K562 (cell line): ENCODE data around the gene HELZ. TPM values are rescaled to one million over a fixed set of nuclear protein-coding genes. Genes with fewer than 3 reads are reported as not detected.

ENCODE experiments used
- ATAC-seq: fragments of 200-7000 bp; cut with Tn5 transposase; 3 replicates; pipeline ENCODE4 v1.9.1; 2020; ENCODE audit warnings: moderate library complexity
- BruUV-seq: library from RNA; stranded (reverse); fragments of 400-500 nt; replicated peaks from 2 replicates; lab custom pipeline; 2021; lab: Mats Ljungman, UMichigan
- CTCF ChIA-PET: fragments of 300-600 bp; formaldehyde crosslinking; extraction: SDS; loops from one replicate; lab custom pipeline; 2021; ENCODE audit warnings: low intra/inter-chr PET ratio; lab: Yijun Ruan, JAX
- POLR2A ChIA-PET: fragments of 300-600, 350-650 bp; sonication (Branson Sonifier 250); formaldehyde crosslinking; extraction: SDS; loops from one replicate; lab custom pipeline; 2021; ENCODE audit warnings: antibody characterized with exemption, inconsistent platforms; lab: Yijun Ruan, JAX
- DNase-seq, 4 experiments: peaks; one replicate each; pipeline versions ENCODE4 v3.0.0 to v3.0.0-alpha.2; 2011 to 2018; ENCODE audit warnings: low spot score in 3 of 4, mixed read lengths in 3 of 4; ENCODE audit errors: extremely low read depth in 1 of 4
- FAIRE-seq: peaks from 2 replicates; lab custom pipeline; 2011; peaks lifted over from hg19 to GRCh38; lab: Jason Lieb, UNC
- H2AFZ ChIP-seq: 2 replicates; pipeline ENCODE4 v1.6.0; 2011; ENCODE audit warnings: low read depth, low read length, control low read depth, inconsistent platforms
- H3K27ac ChIP-seq: fragments of 200-600 bp; 3 replicates; pipeline ENCODE4 v1.8.0; 2011; ENCODE audit warnings: low read depth, mild to moderate bottlenecking, control low read depth, inconsistent platforms, low read length, moderate library complexity, mixed read lengths; ENCODE audit errors: extremely low read depth
- H3K27me3 ChIP-seq, 2 experiments: fragments of 300-600 bp in 1 of 2; 2 replicates in 1 of 2; 3 replicates in 1 of 2; pipeline versions ENCODE4 v1.6.0 to v1.8.0; 2011; ENCODE audit warnings: inconsistent platforms in 2 of 2, low read length in 2 of 2, mild to moderate bottlenecking in 1 of 2, mixed read lengths in 1 of 2, moderate library complexity in 1 of 2; ENCODE audit not compliant: control insufficient read depth in 2 of 2, insufficient read depth in 2 of 2
- H3K36me3 ChIP-seq: fragments of 300-600 bp; 3 replicates; pipeline ENCODE4 v1.8.0; 2011; ENCODE audit warnings: mild to moderate bottlenecking, low read length, inconsistent platforms; ENCODE audit not compliant: control insufficient read depth, insufficient read depth
- H3K4me1 ChIP-seq, 2 experiments: fragments of 200-600 bp in 1 of 2; replicated peaks in 1 of 2; 2 replicates in 1 of 2; 3 replicates in 1 of 2; pipeline versions ENCODE4 v1.5.1 to v1.8.0; 2011; ENCODE audit warnings: inconsistent platforms in 2 of 2, low read length in 2 of 2, mild to moderate bottlenecking in 1 of 2, mixed read lengths in 1 of 2, moderate library complexity in 1 of 2; ENCODE audit not compliant: control insufficient read depth in 2 of 2, insufficient read depth in 2 of 2
- H3K4me2 ChIP-seq: 2 replicates; pipeline ENCODE4 v1.6.1; 2011; ENCODE audit warnings: low read length, control low read depth, inconsistent platforms, mixed read lengths; ENCODE audit not compliant: insufficient read depth
- H3K4me3 ChIP-seq: fragments of 200-600 bp; sonication (generic), shearing (Covaris generic); 2 replicates; pipeline ENCODE4 v1.5.1; 2016; ENCODE audit warnings: control low read depth, inconsistent platforms
- H3K79me2 ChIP-seq: fragments of 200-600 bp; 3 replicates; pipeline ENCODE4 v1.8.0; 2011; ENCODE audit warnings: low read length, inconsistent platforms; ENCODE audit not compliant: control insufficient read depth, insufficient read depth
- H3K9ac ChIP-seq, 2 experiments: 2 replicates each; pipeline versions ENCODE4 v1.6.0 to v1.6.1; 2011; ENCODE audit warnings: low read depth in 2 of 2, low read length in 2 of 2, control low read depth in 1 of 2, inconsistent platforms in 1 of 2, mild to moderate bottlenecking in 1 of 2, mixed read lengths in 1 of 2; ENCODE audit not compliant: insufficient read depth in 1 of 2
- H3K9me1 ChIP-seq: one replicate; pipeline ENCODE4 v1.6.0; 2011; ENCODE audit warnings: inconsistent platforms, mild to moderate bottlenecking, low read length, moderate library complexity; ENCODE audit not compliant: control insufficient read depth, insufficient read depth
- H3K9me3 ChIP-seq: replicated peaks from 2 replicates; pipeline ENCODE4 v1.5.1; 2011; ENCODE audit warnings: low read depth, low read length, inconsistent platforms; ENCODE audit not compliant: control insufficient read depth, insufficient read depth
- H4K20me1 ChIP-seq: replicated peaks from 2 replicates; pipeline ENCODE4 v1.6.1; 2011; ENCODE audit warnings: low read length, inconsistent platforms, mixed read lengths; ENCODE audit not compliant: control insufficient read depth, insufficient read depth
- ADNP ChIP-seq: fragments of 200-800 bp; sonication (Bioruptor generic); IDR thresholded peaks from 2 replicates; pipeline ENCODE4 v1.6.1; 2016; ENCODE audit warnings: missing genetic modification characterization, missing compliant biosample characterization
- ARID2 ChIP-seq: fragments of 450-650 bp; IDR thresholded peaks from 2 replicates; pipeline ENCODE4 v1.6.1; 2017; ENCODE audit warnings: antibody characterized with exemption, mild to moderate bottlenecking
- ATF4 ChIP-seq: fragments of 450-650 bp; formaldehyde crosslinking; IDR thresholded peaks from 2 replicates; pipeline ENCODE4 v1.4.0; 2022; ENCODE audit warnings: mild to moderate bottlenecking, moderate library complexity
- ELF4 ChIP-seq: fragments of 450-650 bp; formaldehyde crosslinking; IDR thresholded peaks from 2 replicates; pipeline ENCODE4 v1.4.0; 2022; ENCODE audit warnings: missing genetic modification characterization
- KDM5B ChIP-seq: fragments of 200-600 bp; sonication (generic); IDR thresholded peaks from 2 replicates; pipeline ENCODE4 v1.6.1; 2012; ENCODE audit warnings: low read depth, mild to moderate bottlenecking, moderate library complexity, low read length, control low read depth, inconsistent platforms; ENCODE audit not compliant: insufficient replicate concordance
- KLF1 ChIP-seq: fragments of 450-650 bp; IDR thresholded peaks from 2 replicates; pipeline ENCODE4 v1.6.1; 2016; ENCODE audit warnings: missing genetic modification characterization, missing compliant biosample characterization
- KLF10 ChIP-seq: fragments of 250-450 bp; sonication (Bioruptor Pico); IDR thresholded peaks from 2 replicates; pipeline ENCODE4 v1.6.1; 2021; ENCODE audit warnings: matching md5 sums
- MAZ ChIP-seq, 2 experiments: fragments of 450-650 bp in 1 of 2; sonication (generic) in 1 of 2; formaldehyde crosslinking; IDR thresholded peaks in 1 of 2; conservative IDR thresholded peaks in 1 of 2; 2 replicates each; pipeline versions ENCODE4 v1.4.0 to v1.5.0; 2020; ENCODE audit warnings: mild to moderate bottlenecking in 1 of 2, missing genetic modification reagents in 1 of 2
- MTA3 ChIP-seq: fragments of 450-650 bp; formaldehyde crosslinking; IDR thresholded peaks from 2 replicates; pipeline ENCODE4 v1.6.1; 2017; ENCODE audit warnings: mild to moderate bottlenecking, borderline replicate concordance
- NCOA2 ChIP-seq, 2 experiments: fragments of 450-650 bp; IDR thresholded peaks; 2 replicates each; pipeline ENCODE4 v1.6.1; 2018; ENCODE audit warnings: mild to moderate bottlenecking in 2 of 2, moderate library complexity in 1 of 2; ENCODE audit not compliant: partially characterized antibody in 2 of 2
- NR1H2 ChIP-seq: sonication (generic); formaldehyde crosslinking; IDR thresholded peaks from 2 replicates; pipeline ENCODE4 v1.4.0; 2020; ENCODE audit warnings: mild to moderate bottlenecking, missing genetic modification reagents
- SMAD2 ChIP-seq: fragments of 150-350 bp; IDR thresholded peaks from 2 replicates; pipeline ENCODE4 v1.6.1; 2014; ENCODE audit warnings: low read depth, mild to moderate bottlenecking, low read length
- TAF9B ChIP-seq: fragments of 450-650 bp; IDR thresholded peaks from 2 replicates; pipeline ENCODE4 v1.6.1; 2018; ENCODE audit warnings: mild to moderate bottlenecking; ENCODE audit not compliant: partially characterized antibody
- ZBTB34 ChIP-seq: fragments of 250-450 bp; sonication (Bioruptor Pico); IDR thresholded peaks from 2 replicates; pipeline ENCODE4 v1.8.0; 2021; ENCODE audit warnings: mild to moderate bottlenecking, moderate library complexity
- ZNF224 ChIP-seq: sonication (generic); formaldehyde crosslinking; IDR thresholded peaks from 2 replicates; pipeline ENCODE4 v1.8.0; 2022; ENCODE audit warnings: mild to moderate bottlenecking, missing genetic modification reagents
- ZNF316 ChIP-seq: fragments of 450-650 bp; IDR thresholded peaks from 2 replicates; pipeline ENCODE4 v1.6.1; 2016
- ZNF707 ChIP-seq: fragments of 250-450 bp; sonication (Bioruptor Pico); conservative IDR thresholded peaks from 2 replicates; pipeline ENCODE4 v1.8.0; 2022; ENCODE audit warnings: inconsistent platforms, mild to moderate bottlenecking, moderate library complexity
- WGBS: fragments of 100-300 bp; shearing (Covaris generic); methylation state at CpG from one replicate; pipeline ENCODE4 v1.1.6; 2016; ENCODE audit warnings: low coverage, mixed read lengths; ENCODE audit not compliant: insufficient coverage; ENCODE audit errors: missing lambda C conversion rate; 5-methylcytosine and 5-hydroxymethylcytosine counted together
- in situ Hi-C: fragments of 300-500 bp; cut with MboI; formaldehyde crosslinking; loops from 4 replicates; pipeline ENCODE4 v1.15.0; 2018; ENCODE audit warnings: inconsistent platforms, mixed read lengths
- intact Hi-C: fragments of 100-400 bp; cut with micrococcal nuclease; formaldehyde crosslinking; loops from 2 replicates; pipeline ENCODE4 v1.14.2; 2022
- polyA plus RNA-seq, 8 experiments: library from polyadenylated mRNA; depleted of rRNA in 4 of 8; stranded (reverse) in 5 of 8; unstranded in 3 of 8; fragments of >200 nt; fragmentation: Nextera tagmentation in 2 of 8; fragmentation: Illumina TruSeq in 1 of 8; extraction: Ambion mirVana in 2 of 8; extraction: Trizol in 1 of 8; gene quantifications; 2 replicates each; pipeline versions ENCODE4 v1.2.1 to v1.2.3, GENCODE V29; 2011 to 2014; ENCODE audit warnings: inconsistent platforms in 1 of 8, missing spikeins in 1 of 8
- total RNA-seq, 7 experiments: library from RNA; depleted of rRNA in 6 of 7; stranded (reverse); fragments of >200 nt in 6 of 7; fragmentation: Illumina TruSeq in 2 of 7; extraction: Trizol in 2 of 7; gene quantifications; 2 replicates each; pipeline versions ENCODE4 v1.2.1 to v1.2.3, GENCODE V29; 2011 to 2021; ENCODE audit warnings: low replicate concordance in 1 of 7
- TF ChIP-seq, protein P1 (sequence below): sonication (generic); formaldehyde crosslinking; IDR thresholded peaks from 2 replicates; pipeline ENCODE4 v1.8.0; 2022; ENCODE audit warnings: mild to moderate bottlenecking, missing genetic modification reagents
- TF ChIP-seq, protein P2 (sequence below): sonication (generic); formaldehyde crosslinking; IDR thresholded peaks from 2 replicates; pipeline ENCODE4 v1.9.0; 2022; ENCODE audit warnings: mild to moderate bottlenecking, missing genetic modification reagents

Gene HELZ
- total and polyA plus RNA-seq, 9 of the 15 experiments (the other 6 are each of a cell fraction or from before 2014, with no cell fraction given) = 5.2 to 39.8 (median 17.3) TPM

- 55% methylated on average over 3 of the region's 3 CpGs for WGBS
- Histone ChIP-seq H3K27me3 (no peaks in the 10 kb centered on the region), H3K4me2 (no peak overlapping the region), H4K20me1 (peaks cover 6% of the 10 kb centered on the region; the same call in 1 of the 2 replicates), H3K4me3 (no peak overlapping the region), H3K9me3 (no peaks in the 10 kb centered on the region), H3K36me3 (peaks cover 11% of the 10 kb centered on the region; the same call in 2 of the 3 replicates), H3K79me2 (no peaks in the 10 kb centered on the region), H3K27ac (no peak overlapping the region), H2AFZ (no peak overlapping the region), H3K4me1 (no peaks in the 10 kb centered on the region), H3K9me1 (no peaks in the 10 kb centered on the region), H3K9ac (no peak overlapping the region)
- DNase-seq (no peak), FAIRE-seq (no peak), ATAC-seq (no peak)
- CTCF ChIA-PET = no interaction called here
- POLR2A ChIA-PET = no interaction called here
- no TSS peak for BruUV-seq
- TF ChIP-seq ADNP (tag) (no peak), ZNF224 (CRISPR knock-in tag) (no peak), ELF4 (no peak), ZBTB34 (CRISPR knock-in tag) (no peak), MTA3 (no peak), TAF9B (no peak), ARID2 (no peak), KLF1 (tag) (no peak), KLF10 (CRISPR knock-in tag) (no peak), MAZ (CRISPR knock-in tag; conservative IDR thresholded peaks at IDR 0.05 in 1 of 2, IDR thresholded peaks at IDR 0.05 in 1 of 2) (no peak), ZNF316 (no peak), ATF4 (CRISPR knock-in tag) (no peak), KDM5B (no peak), NCOA2 (IDR thresholded peaks at IDR 0.05; ENCODE audit: partially characterized antibody in 2 of 2) (no peak), NR1H2 (CRISPR knock-in tag) (no peak), ZNF707 (CRISPR knock-in tag) (no peak), SMAD2 (no peak)
- TF ChIP-seq, protein P1, sequence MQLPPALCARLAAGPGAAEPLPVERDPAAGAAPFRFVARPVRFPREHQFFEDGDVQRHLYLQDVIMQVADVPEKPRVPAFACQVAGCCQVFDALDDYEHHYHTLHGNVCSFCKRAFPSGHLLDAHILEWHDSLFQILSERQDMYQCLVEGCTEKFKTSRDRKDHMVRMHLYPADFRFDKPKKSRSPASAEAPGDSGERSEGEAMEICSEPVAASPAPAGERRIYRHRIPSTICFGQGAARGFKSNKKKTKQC = no peak
- TF ChIP-seq, protein P2, sequence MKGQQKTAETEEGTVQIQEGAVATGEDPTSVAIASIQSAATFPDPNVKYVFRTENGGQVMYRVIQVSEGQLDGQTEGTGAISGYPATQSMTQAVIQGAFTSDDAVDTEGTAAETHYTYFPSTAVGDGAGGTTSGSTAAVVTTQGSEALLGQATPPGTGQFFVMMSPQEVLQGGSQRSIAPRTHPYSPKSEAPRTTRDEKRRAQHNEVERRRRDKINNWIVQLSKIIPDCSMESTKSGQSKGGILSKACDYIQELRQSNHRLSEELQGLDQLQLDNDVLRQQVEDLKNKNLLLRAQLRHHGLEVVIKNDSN (CRISPR knock-in tag) = no peak
- in situ Hi-C loops (no loop called here), intact Hi-C loops (no loop called here)
These were observed 172.1 kb downstream of the HELZ start for GRCh38 chr17:67072885-67073284.
